GM12878 (cell line): ENCODE measurements around the gene OTOS. TPM values are rescaled to one million over a fixed set of nuclear protein-coding genes. Genes with fewer than 3 reads are reported as not detected.

Experiments used
- ATAC-seq: fragments of 200-7000 bp; cut with Tn5 transposase; 3 replicates; pipeline ENCODE4 v1.9.1; 2020; ENCODE audit warnings: mild to moderate bottlenecking, moderate library complexity
- BruUV-seq: library from RNA; stranded (reverse); fragments of 400-500 nt; replicated peaks from 2 replicates; lab custom pipeline; 2021; lab: Mats Ljungman, UMichigan
- CTCF ChIA-PET: fragments of 300-600 bp; sonication (Branson Sonifier 250); formaldehyde crosslinking; extraction: SDS; loops from one replicate; lab custom pipeline; 2021; ENCODE audit warnings: inconsistent platforms; lab: Yijun Ruan, JAX
- POLR2A ChIA-PET: fragments of 350-600 bp; formaldehyde crosslinking; extraction: SDS; loops from one replicate; lab custom pipeline; 2021; ENCODE audit warnings: inconsistent platforms; lab: Charles Lee
- RAD21 ChIA-PET: fragments of 300-600 bp; sonication (Branson Sonifier 250); formaldehyde crosslinking; loops from one replicate; lab custom pipeline; 2023; ENCODE audit warnings: antibody characterized with exemption; ENCODE audit not compliant: unreplicated experiment; lab: Charles Lee
- SMC1A ChIA-PET: fragments of 300-600 bp; sonication (Branson Sonifier 250); formaldehyde crosslinking; loops from one replicate; lab custom pipeline; 2023; ENCODE audit not compliant: unreplicated experiment, uncharacterized antibody; lab: Charles Lee
- DNase-seq: peaks from one replicate; pipeline ENCODE4 v3.0.0-alpha.2; 2011; ENCODE audit warnings: low read depth, low spot score
- FAIRE-seq: peaks from 3 replicates; lab custom pipeline; 2011; peaks lifted over from hg19 to GRCh38; lab: Jason Lieb, UNC
- H2AFZ ChIP-seq: 2 replicates; pipeline ENCODE4 v1.6.0; 2011; ENCODE audit warnings: low read depth, low read length, control low read depth; ENCODE audit not compliant: control insufficient read depth
- H3K27ac ChIP-seq: 2 replicates; pipeline ENCODE4 v1.5.1; 2011; ENCODE audit warnings: control low read depth; ENCODE audit not compliant: control insufficient read depth, insufficient read depth
- H3K27me3 ChIP-seq, 2 experiments: replicated peaks in 1 of 2; 2 replicates each; pipeline versions ENCODE4 v1.6.0 to v1.6.1; 2011; ENCODE audit warnings: low read length in 1 of 2; ENCODE audit not compliant: control insufficient read depth in 2 of 2, insufficient read depth in 2 of 2
- H3K36me3 ChIP-seq, 2 experiments: 2 replicates each; pipeline ENCODE4 v1.5.1; 2011; ENCODE audit warnings: low read length in 1 of 2; ENCODE audit not compliant: control insufficient read depth in 2 of 2, insufficient read depth in 2 of 2
- H3K4me1 ChIP-seq: 2 replicates; pipeline ENCODE4 v1.6.1; 2011; ENCODE audit warnings: mild to moderate bottlenecking, low read length, moderate library complexity, mixed read lengths; ENCODE audit not compliant: control insufficient read depth, insufficient read depth
- H3K4me2 ChIP-seq: 2 replicates; pipeline ENCODE4 v1.6.0; 2011; ENCODE audit warnings: control low read depth; ENCODE audit not compliant: control insufficient read depth, insufficient read depth
- H3K4me3 ChIP-seq: fragments of 200-600 bp; sonication (generic); 2 replicates; pipeline ENCODE4 v1.5.1; 2016
- H3K79me2 ChIP-seq: 2 replicates; pipeline ENCODE4 v1.6.0; 2011; ENCODE audit warnings: low read length; ENCODE audit not compliant: control insufficient read depth, insufficient read depth
- H3K9ac ChIP-seq: 2 replicates; pipeline ENCODE4 v1.8.0; 2011; ENCODE audit warnings: low read length, control low read depth, mixed read lengths; ENCODE audit not compliant: control insufficient read depth, insufficient read depth
- H3K9me3 ChIP-seq: replicated peaks from 3 replicates; pipeline ENCODE4 v1.5.1; 2011; ENCODE audit warnings: mild to moderate bottlenecking, low read length; ENCODE audit not compliant: control insufficient read depth, insufficient read depth
- H4K20me1 ChIP-seq: 2 replicates; pipeline ENCODE4 v1.6.0; 2011; ENCODE audit not compliant: control insufficient read depth, insufficient read depth
- ATF3 ChIP-seq: IDR thresholded peaks from 2 replicates; pipeline ENCODE4 v1.6.1; 2011; ENCODE audit warnings: low read depth, mild to moderate bottlenecking, low read length, moderate library complexity, borderline replicate concordance; ENCODE audit errors: extremely low read depth
- HDGF ChIP-seq: fragments of 450-650 bp; IDR thresholded peaks from 2 replicates; pipeline ENCODE4 v1.6.1; 2016; ENCODE audit warnings: antibody characterized with exemption
- MAX ChIP-seq: IDR thresholded peaks from 2 replicates; pipeline ENCODE4 v1.6.1; 2012; ENCODE audit warnings: low read depth, low read length, improper control_type of control experiment
- NKRF ChIP-seq: fragments of 450-650 bp; conservative IDR thresholded peaks from 2 replicates; pipeline ENCODE4 v1.6.1; 2017; ENCODE audit warnings: mild to moderate bottlenecking, moderate library complexity
- REST ChIP-seq: IDR thresholded peaks from 2 replicates; pipeline ENCODE4 v1.6.1; 2012; ENCODE audit warnings: mild to moderate bottlenecking, low read depth, low read length
- ZNF207 ChIP-seq: fragments of 450-650 bp; IDR thresholded peaks from 2 replicates; pipeline ENCODE4 v1.6.1; 2014; ENCODE audit warnings: antibody characterized with exemption, mild to moderate bottlenecking, borderline replicate concordance
- WGBS: methylation state at CpG from one replicate; pipeline ENCODE4 v1.1.6; 2016; ENCODE audit warnings: low lambda C conversion rate; ENCODE audit not compliant: insufficient replicate concordance, insufficient coverage; ENCODE audit errors: missing lambda C conversion rate; 5-methylcytosine and 5-hydroxymethylcytosine counted together
- in situ Hi-C: fragments of 300-500 bp; cut with MboI; formaldehyde crosslinking; loops from 9 replicates; pipeline ENCODE4 v1.14.3; 2018; ENCODE audit warnings: mixed read lengths
- intact Hi-C: fragments of 100-400 bp; cut with micrococcal nuclease; formaldehyde crosslinking; loops from one replicate; pipeline ENCODE4 v1.14.2; 2022; ENCODE audit not compliant: unreplicated experiment
- polyA plus RNA-seq, 11 experiments: library from polyadenylated mRNA; depleted of rRNA in 4 of 11; unstranded in 6 of 11; stranded (reverse) in 5 of 11; fragments of >200 nt; fragmentation: Nextera tagmentation in 4 of 11; fragmentation: Illumina TruSeq in 1 of 11; extraction: Ambion mirVana in 4 of 11; extraction: Trizol in 1 of 11; gene quantifications; 1 replicate in 1 of 11; 2 replicates in 10 of 11; pipeline versions ENCODE4 v1.2.1 to v1.2.3, GENCODE V29; 2011 to 2016; ENCODE audit warnings: inconsistent platforms in 2 of 11, missing spikeins in 2 of 11, low read depth in 1 of 11
- total RNA-seq, 4 experiments: library from RNA; depleted of rRNA in 3 of 4; stranded (reverse); fragments of >200 nt in 3 of 4; fragmentation: Illumina TruSeq in 1 of 4; extraction: Trizol in 1 of 4; gene quantifications; 2 replicates each; pipeline versions ENCODE4 v1.2.1 to v1.2.3, GENCODE V29; 2013 to 2021

Gene OTOS
- total and polyA plus RNA-seq, 10 of the 15 experiments (the other 5 are each of a cell fraction or from before 2014, with no cell fraction given) = not detected

GRCh38 chr2:240142256-240142775, 1.9 kb upstream of the OTOS start:
- intact Hi-C loops = loop anchor here (10.0 kb wide), 1 partner anchor 1108 kb away; no protein-coding TSS in a partner anchor
- BruUV-seq = no TSS peak
- Histone ChIP-seq H3K27me3 (peaks cover 0 to 2% of the 10 kb centered on the region in 2 experiments; a peak in 2 of 4 replicates), H3K27ac (no peak overlapping the region), H4K20me1 (no peaks in the 10 kb centered on the region), H3K4me1 (no peaks in the 10 kb centered on the region), H3K9me3 (no peaks in the 10 kb centered on the region; the same call in 2 of the 3 replicates), H3K79me2 (no peaks in the 10 kb centered on the region), H2AFZ (no peak overlapping the region), H3K9ac (no peak overlapping the region), H3K36me3 (no peaks in the 10 kb centered on the region), H3K4me3 (no peak overlapping the region), H3K4me2 (no peak overlapping the region)
- ATAC-seq (no peak), DNase-seq (no peak), FAIRE-seq (no peak)
- TF ChIP-seq NKRF (no peak), ZNF207 (no peak), MAX (no peak), HDGF (no peak), ATF3 (no peak), REST (no peak)
- SMC1A ChIA-PET = interaction anchor here (0.8 to 4.4 kb wide), 3 partner anchors 77 to 81 kb away, joined by 3 to 33 read pairs (median 3); no protein-coding TSS in a partner anchor
- in situ Hi-C loops = loop anchor here (5.0 to 10.0 kb wide), 2 partner anchors 85 to 1108 kb away; no protein-coding TSS in a partner anchor
- WGBS = 42% methylated on average over 16 of the region's 16 CpGs
- CTCF ChIA-PET = interaction anchor here (1.7 to 6.1 kb wide), 3 partner anchors 79 to 84 kb away, joined by 4 to 78 read pairs (median 9); no protein-coding TSS in a partner anchor
- POLR2A ChIA-PET = no interaction called here
- RAD21 ChIA-PET = interaction anchor here (4.0 kb wide), 1 partner anchor 82 kb away, joined by 33 read pairs; no protein-coding TSS in a partner anchor
